Esophagus muscularis mucosa (tissue), 4 donors: Measurements from ENCODE around the gene AQP7. TPM values are rescaled to one million over a fixed set of nuclear protein-coding genes. Genes with fewer than 3 reads are reported as not detected.
"Not testable (repeated sequence)": the region's sequence is repeated elsewhere in the genome, so short reads cannot be mapped to it uniquely, and the experiment has no call there.

Experiments
- DNase-seq: peaks from one replicate; pipeline ENCODE4 v3.0.0-alpha.2; 2017; ENCODE audit errors: extremely low spot score
- H3K27ac ChIP-seq, 4 donors: fragments of 200-600 bp; sonication (generic); replicated peaks in 1 of 4; 1 replicate in 3 of 4; 2 replicates in 1 of 4; pipeline ENCODE4 v1.5.1; 2016 to 2019; ENCODE audit warnings: mild to moderate bottlenecking in 1 of 4
- H3K27me3 ChIP-seq, 4 donors: fragments of 200-600 bp; sonication (generic); one replicate each; pipeline versions ENCODE4 v1.5.1 to v1.6.0; 2016 to 2019
- H3K36me3 ChIP-seq, 4 donors: fragments of 200-600 bp; sonication (generic); one replicate each; pipeline ENCODE4 v1.5.1; 2016 to 2019
- H3K4me1 ChIP-seq, 4 donors: fragments of 200-600 bp; sonication (generic); one replicate each; pipeline ENCODE4 v1.5.1; 2016 to 2019
- H3K4me3 ChIP-seq, 4 donors: fragments of 200-600 bp; sonication (generic); 1 replicate in 2 of 4; 2 replicates in 2 of 4; pipeline ENCODE4 v1.5.1; 2016 to 2019; ENCODE audit warnings: mild to moderate bottlenecking in 4 of 4, moderate library complexity in 1 of 4
- H3K9me3 ChIP-seq, 4 donors: fragments of 200-600 bp; sonication (generic); 1 replicate in 3 of 4; 2 replicates in 1 of 4; pipeline ENCODE4 v1.5.1; 2016 to 2019
- EP300 ChIP-seq: sonication (generic); formaldehyde crosslinking; IDR thresholded peaks from one replicate; pipeline ENCODE4 v1.6.1; 2017; ENCODE audit warnings: antibody characterized with exemption
- POLR2A ChIP-seq: fragments of 450-650 bp; IDR thresholded peaks from one replicate; pipeline ENCODE4 v1.6.1; 2017; ENCODE audit warnings: antibody characterized with exemption, moderate library complexity, mild to moderate bottlenecking, low read depth
- POLR2AphosphoS5 ChIP-seq, 2 donors: sonication (generic); formaldehyde crosslinking; IDR thresholded peaks; one replicate each; pipeline ENCODE4 v1.6.1; 2017; ENCODE audit warnings: antibody characterized with exemption in 2 of 2
- WGBS: methylation state at CpG from one replicate; pipeline ENCODE4 v1.1.5; 2018; 5-methylcytosine and 5-hydroxymethylcytosine counted together
- intact Hi-C: fragments of 100-400 bp; cut with DNase I; formaldehyde crosslinking; loops from one replicate; pipeline ENCODE4 v1.15.1; 2023
- total RNA-seq, 4 donors: library from RNA; depleted of rRNA; stranded (reverse); fragments of >200 nt; gene quantifications; one replicate each; pipeline versions ENCODE4 v1.1.0 to v1.2.1, GENCODE V29; 2016
- TF ChIP-seq, protein P1 (sequence below), 3 experiments: fragments of 200-600 bp in 2 of 3; fragments of 450-650 bp in 1 of 3; sonication (generic) in 2 of 3; IDR thresholded peaks; one replicate each; pipeline ENCODE4 v1.5.1; 2017 to 2019; ENCODE audit warnings: antibody characterized with exemption in 3 of 3, mild to moderate bottlenecking in 2 of 3, moderate library complexity in 1 of 3

AQP7 gene
- total RNA-seq, 4 donors from 2014 or later: 0.33 to 1.8 (median 1.4) TPM

DNA sequence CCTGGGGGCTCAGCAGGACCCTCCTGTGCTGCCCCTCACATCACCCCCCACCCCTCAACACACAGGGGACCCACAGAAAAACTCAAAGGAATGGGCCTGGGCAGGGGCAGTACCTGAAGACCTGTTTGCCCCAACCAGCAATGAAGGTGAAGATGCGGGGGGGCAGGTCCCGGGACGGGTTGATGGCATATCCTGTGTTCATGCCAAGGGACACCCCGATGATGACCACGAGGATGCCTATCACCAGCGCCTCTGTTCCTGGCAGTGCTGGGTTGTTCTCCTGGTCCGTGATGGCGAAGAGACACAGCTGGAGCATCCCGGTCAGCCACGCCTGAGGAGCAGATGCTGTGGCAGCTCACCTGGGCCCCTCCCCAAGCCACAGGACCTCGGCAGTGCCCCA, 16.8 kb downstream of the AQP7 start:
- DNase-seq, intact Hi-C loops, H3K4me3 ChIP-seq, H3K27ac ChIP-seq, H3K9me3 ChIP-seq, H3K27me3 ChIP-seq: not testable (repeated sequence)
- Histone ChIP-seq H3K4me1 (peaks cover 5 to 13% (median 6%) of the 10 kb centered on the region in 4 donors), H3K36me3 (peaks cover 0 to 22% (median 0%) of the 10 kb centered on the region in 4 donors)
- 100% methylated on average over 1 of the region's 11 CpGs for WGBS

DNA sequence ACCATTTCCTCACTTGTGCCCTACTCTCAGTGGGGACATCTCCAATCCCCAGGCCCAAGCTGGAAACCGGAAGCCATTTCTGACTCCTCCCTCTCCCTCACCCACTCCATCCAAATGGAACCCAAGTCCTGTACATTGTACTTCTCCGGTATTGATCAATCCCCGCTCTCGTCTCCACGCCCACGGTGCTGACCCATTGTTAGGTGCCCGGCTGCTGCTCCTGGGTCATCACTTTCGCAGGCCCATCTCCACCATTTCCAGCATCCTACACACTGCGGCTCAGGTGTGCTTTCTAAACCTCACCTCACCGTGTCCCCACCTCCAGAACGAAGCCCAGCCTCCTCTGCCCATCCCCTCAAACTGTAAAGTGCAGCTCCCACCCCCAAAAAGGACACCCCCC, 19.0 kb downstream of the AQP7 start:
- not testable (repeated sequence) for H3K4me3 ChIP-seq, DNase-seq
- WGBS: 95% methylated on average over 11 of the region's 11 CpGs

DNA sequence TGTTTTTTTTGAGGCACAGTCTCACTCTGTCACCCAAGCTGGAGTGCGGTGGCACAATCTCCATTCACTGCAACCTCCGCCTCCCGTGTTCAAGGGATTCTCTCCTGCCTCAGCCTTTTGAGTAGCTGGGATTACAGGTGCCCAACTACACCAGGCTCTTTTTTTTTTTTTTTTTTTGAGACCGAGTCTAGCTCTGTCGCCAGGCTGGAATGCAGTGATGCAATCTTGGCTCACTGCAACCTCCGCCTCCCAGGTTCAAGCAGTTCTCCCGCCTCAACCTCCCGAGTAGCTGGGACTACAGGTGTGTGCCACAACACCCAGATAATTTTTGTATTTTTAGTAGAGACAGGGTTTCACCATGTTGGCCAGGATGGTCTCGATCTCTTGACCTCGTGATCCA, 20.0 kb downstream of the AQP7 start:
- WGBS: 83% methylated on average over 10 of the region's 10 CpGs
- H3K27ac ChIP-seq, H3K9me3 ChIP-seq, DNase-seq, intact Hi-C loops, H3K27me3 ChIP-seq, H3K4me3 ChIP-seq: not testable (repeated sequence)
- Histone ChIP-seq H3K36me3 (peaks cover 0 to 22% (median 0%) of the 10 kb centered on the region in 4 donors), H3K4me1 (peaks cover 0 to 11% (median 0%) of the 10 kb centered on the region in 4 donors)

More for the DNA sequence above, 19.0 kb downstream of the AQP7 start:
- H3K36me3 ChIP-seq: peaks cover 0 to 22% (median 0%) of the 10 kb centered on the region in 4 donors
- H3K27me3 ChIP-seq, H3K9me3 ChIP-seq, intact Hi-C loops, H3K27ac ChIP-seq: not testable (repeated sequence)
- H3K4me1 ChIP-seq: peaks cover 0 to 15% (median 0%) of the 10 kb centered on the region in 4 donors

DNA sequence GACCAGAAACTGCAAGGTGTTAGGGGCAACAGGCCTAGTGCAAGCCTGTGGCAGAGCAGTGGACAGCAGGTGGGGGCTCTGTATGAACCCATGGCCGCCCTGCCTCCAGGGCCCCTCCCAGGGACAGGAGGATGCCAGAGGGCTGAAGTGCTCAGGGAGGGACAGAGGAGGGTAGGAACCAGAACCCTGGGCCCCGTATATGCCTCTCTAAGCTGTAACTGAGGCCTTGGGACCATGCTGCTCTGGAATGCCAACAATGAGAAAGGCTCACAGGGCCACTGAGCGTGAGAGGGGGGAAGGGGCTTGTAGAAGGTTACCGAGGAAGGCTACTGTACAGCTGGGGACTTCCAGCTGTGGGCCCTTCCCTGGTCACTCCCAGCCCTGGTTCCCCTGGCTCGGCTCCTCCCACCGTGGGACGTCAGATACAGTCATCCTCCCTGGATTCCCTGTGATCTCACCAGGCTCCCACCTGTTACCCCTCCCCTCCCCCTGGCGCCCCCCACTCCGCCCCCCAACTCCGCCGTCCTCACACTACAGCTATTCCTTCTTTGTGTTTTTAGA, 21.1 kb downstream of the AQP7 start:
- Histone ChIP-seq H3K4me3 (no peak overlapping the region), H3K27me3 (no peaks in the 10 kb centered on the region), H3K36me3 (peaks cover 0 to 22% (median 0%) of the 10 kb centered on the region in 4 donors), H3K9me3 (no peaks in the 10 kb centered on the region), H3K27ac (no peak overlapping the region), H3K4me1 (peaks cover 0 to 13% (median 1%) of the 10 kb centered on the region in 4 donors)
- intact Hi-C loops: no loop called here
- 74% methylated on average over 11 of the region's 11 CpGs for WGBS
- TF ChIP-seq EP300: no peak
- no peak for DNase-seq

DNA sequence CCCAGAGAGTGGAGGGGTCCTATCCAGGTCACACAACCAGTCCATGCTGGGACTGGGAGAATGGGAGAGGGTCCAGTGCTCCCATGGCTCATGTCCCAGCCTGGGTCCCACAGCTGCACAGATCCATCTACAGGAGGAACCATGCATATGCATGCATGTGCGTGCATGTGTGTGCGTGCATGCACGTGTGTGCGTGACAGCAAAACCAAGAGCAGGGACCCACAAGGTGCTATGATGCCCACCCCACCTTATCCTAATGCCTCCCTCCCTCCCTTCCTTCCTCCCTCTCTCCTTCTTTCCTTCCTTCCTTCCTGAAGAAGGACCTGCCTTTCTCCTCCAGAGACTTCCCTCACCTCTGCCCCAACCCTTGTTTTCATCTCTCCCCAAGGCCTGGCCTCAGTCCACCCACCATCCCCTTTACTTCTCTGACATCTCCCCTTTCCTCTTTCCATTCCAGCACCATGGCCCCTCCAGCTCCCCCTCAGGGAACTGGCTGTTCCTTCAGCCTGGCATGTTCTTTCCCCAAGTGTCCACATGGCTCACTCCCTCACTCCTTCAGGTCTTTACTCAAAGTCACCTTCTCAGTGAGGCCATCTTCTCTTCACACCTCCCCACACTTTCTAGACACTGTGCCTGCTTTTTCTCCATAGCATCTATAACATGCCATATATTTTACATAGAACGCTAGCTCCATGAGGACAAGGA, 21.8 kb downstream of the AQP7 start:
- WGBS: 86% methylated on average over 5 of the region's 5 CpGs
- TF ChIP-seq, protein P1, sequence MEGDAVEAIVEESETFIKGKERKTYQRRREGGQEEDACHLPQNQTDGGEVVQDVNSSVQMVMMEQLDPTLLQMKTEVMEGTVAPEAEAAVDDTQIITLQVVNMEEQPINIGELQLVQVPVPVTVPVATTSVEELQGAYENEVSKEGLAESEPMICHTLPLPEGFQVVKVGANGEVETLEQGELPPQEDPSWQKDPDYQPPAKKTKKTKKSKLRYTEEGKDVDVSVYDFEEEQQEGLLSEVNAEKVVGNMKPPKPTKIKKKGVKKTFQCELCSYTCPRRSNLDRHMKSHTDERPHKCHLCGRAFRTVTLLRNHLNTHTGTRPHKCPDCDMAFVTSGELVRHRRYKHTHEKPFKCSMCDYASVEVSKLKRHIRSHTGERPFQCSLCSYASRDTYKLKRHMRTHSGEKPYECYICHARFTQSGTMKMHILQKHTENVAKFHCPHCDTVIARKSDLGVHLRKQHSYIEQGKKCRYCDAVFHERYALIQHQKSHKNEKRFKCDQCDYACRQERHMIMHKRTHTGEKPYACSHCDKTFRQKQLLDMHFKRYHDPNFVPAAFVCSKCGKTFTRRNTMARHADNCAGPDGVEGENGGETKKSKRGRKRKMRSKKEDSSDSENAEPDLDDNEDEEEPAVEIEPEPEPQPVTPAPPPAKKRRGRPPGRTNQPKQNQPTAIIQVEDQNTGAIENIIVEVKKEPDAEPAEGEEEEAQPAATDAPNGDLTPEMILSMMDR (IDR thresholded peaks at IDR 0.05): no peak
- no peak for TF ChIP-seq POLR2A
- no peak for TF ChIP-seq POLR2AphosphoS5 (IDR thresholded peaks at IDR 0.05)
- TF ChIP-seq EP300: no peak

DNA sequence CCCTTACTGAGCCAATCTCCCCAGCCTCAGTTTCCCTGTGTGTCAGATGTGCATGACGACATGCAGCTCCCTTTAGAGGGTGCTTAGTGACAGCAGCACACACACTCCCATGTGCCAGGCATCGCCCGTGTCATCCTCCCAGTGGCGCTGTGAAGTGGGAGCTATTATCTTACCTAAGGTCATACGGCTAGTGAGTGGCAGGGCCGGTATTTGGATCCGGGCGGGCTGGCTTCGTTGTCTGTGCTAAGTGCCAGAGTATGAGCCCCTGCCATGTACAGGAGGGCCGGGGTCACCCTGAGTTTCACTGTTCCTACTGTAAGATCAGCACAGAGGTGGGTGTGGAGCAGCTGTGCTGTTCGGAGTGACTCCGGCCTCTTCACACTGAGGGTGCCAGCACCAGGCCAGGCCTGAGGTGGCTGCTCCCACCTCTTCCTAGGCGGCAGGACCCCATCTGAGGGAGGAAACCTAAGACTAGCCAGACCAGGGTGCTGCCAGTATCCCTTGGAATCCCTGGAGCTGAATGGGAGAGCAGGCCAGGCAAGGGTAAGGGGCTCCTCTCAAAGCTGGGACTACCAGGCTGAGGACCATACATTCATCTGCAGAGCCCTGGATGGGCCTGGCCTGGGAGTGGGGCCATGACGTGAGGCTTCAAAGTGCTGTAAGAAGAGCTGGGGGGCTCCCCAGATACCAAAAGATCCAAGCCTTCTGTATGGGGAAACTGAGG, 22.5 kb downstream of the AQP7 start:
- Histone ChIP-seq H3K9me3 (no peaks in the 10 kb centered on the region), H3K27ac (no peak overlapping the region), H3K36me3 (peaks cover 0 to 13% (median 0%) of the 10 kb centered on the region in 4 donors), H3K4me3 (no peak overlapping the region), H3K27me3 (no peaks in the 10 kb centered on the region), H3K4me1 (peaks cover 9 to 22% (median 15%) of the 10 kb centered on the region in 4 donors)
- TF ChIP-seq, protein P1 (IDR thresholded peaks at IDR 0.05): no peak
- TF ChIP-seq POLR2AphosphoS5 (IDR thresholded peaks at IDR 0.05) (no peak), POLR2A (no peak), EP300 (no peak)
- 93% methylated on average over 8 of the region's 14 CpGs for WGBS
- DNase-seq: no peak
- intact Hi-C loops: no loop called here

More for the DNA sequence above, 21.8 kb downstream of the AQP7 start:
- Histone ChIP-seq H3K4me3 (no peak overlapping the region), H3K27ac (no peak overlapping the region), H3K4me1 (peaks cover 2 to 19% (median 7%) of the 10 kb centered on the region in 4 donors), H3K27me3 (no peaks in the 10 kb centered on the region), H3K9me3 (no peaks in the 10 kb centered on the region), H3K36me3 (peaks cover 0 to 20% (median 0%) of the 10 kb centered on the region in 4 donors)
- no peak for DNase-seq
- intact Hi-C loops: no loop called here
